Stomach (tissue), 4 donors: ENCODE measurements around the gene SEC24D.

Experiments used
- CTCF ChIP-seq, 7 experiments: fragments of 450-650 bp in 4 of 7; fragments of 200-600 bp in 3 of 7; sonication (generic) in 3 of 7; IDR thresholded peaks; one replicate each; pipeline ENCODE4 v1.5.1; 2016 to 2019; ENCODE audit warnings: antibody characterized with exemption in 7 of 7, control low read depth in 2 of 7, mild to moderate bottlenecking in 1 of 7
- POLR2A ChIP-seq, 4 donors: fragments of 450-650 bp; IDR thresholded peaks; one replicate each; pipeline ENCODE4 v1.6.1; 2016; ENCODE audit warnings: antibody characterized with exemption in 4 of 4, control low read depth in 2 of 4, mild to moderate bottlenecking in 1 of 4, moderate library complexity in 1 of 4

DNA sequence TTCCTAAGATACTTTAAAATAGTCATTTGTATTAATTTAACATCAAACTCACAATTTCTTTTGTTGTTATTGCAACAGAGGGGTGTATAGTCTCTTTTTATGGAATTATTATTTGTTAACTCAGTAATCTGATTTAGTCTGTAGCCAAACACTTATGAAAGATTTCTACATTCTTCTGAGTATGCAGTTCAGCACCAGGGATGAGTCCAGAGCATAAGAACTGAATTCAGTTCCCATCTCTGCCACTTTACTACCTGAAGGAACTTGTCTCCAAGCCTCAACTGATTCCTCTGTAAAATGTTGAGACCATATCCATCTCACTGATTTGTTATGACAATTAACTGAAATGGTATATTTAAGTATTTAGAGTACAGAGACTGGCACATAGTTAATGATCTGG, 105.2 kb downstream of the SEC24D start:
- no peak for TF ChIP-seq CTCF (IDR thresholded peaks at IDR 0.05)
- no peak for TF ChIP-seq POLR2A (IDR thresholded peaks at IDR 0.05)
